ENCODE data around the gene MAMDC4.
"Not testable (repeated sequence)": the region's sequence is repeated elsewhere in the genome, so short reads cannot be mapped to it uniquely, and the experiment has no call there.

Gene MAMDC4

GRCh38 chr9:136825295-136826187 lies 26.6 kb upstream of the MAMDC4 start:
- no peak for DNase-seq

GRCh38 chr9:136826188-136826541 lies 26.0 kb upstream of the MAMDC4 start:
- DNase-seq, result no peak

GRCh38 chr9:136826703-136827582 lies 25.2 kb upstream of the MAMDC4 start:
- no peak for DNase-seq

- no peak for DNase-seq
Observed at GRCh38 chr9:136827794-136828473, 24.2 kb upstream of the MAMDC4 start.

- no peak for DNase-seq
Observed at GRCh38 chr9:136828474-136829140, 23.5 kb upstream of the MAMDC4 start.

- DNase-seq, result no peak
Observed at GRCh38 chr9:136829412-136829811, 22.7 kb upstream of the MAMDC4 start.

GRCh38 chr9:136829981-136830885 lies 21.9 kb upstream of the MAMDC4 start:
- no peak for DNase-seq

GRCh38 chr9:136831002-136831719 lies 21.0 kb upstream of the MAMDC4 start:
- no peak for DNase-seq

GRCh38 chr9:136831720-136832104 lies 20.4 kb upstream of the MAMDC4 start:
- DNase-seq, result no peak

GRCh38 chr9:136832581-136832980 lies 19.6 kb upstream of the MAMDC4 start:
- DNase-seq, result no peak

- DNase-seq, result not testable (repeated sequence)
Observed at GRCh38 chr9:136833381-136834048, 18.6 kb upstream of the MAMDC4 start.

- no peak for DNase-seq
Observed at GRCh38 chr9:136835162-136835931, 16.8 kb upstream of the MAMDC4 start.

GRCh38 chr9:136835932-136836904 lies 15.9 kb upstream of the MAMDC4 start:
- DNase-seq, result no peak

- DNase-seq, result no peak
Observed at GRCh38 chr9:136837146-136837855, 14.8 kb upstream of the MAMDC4 start.

GRCh38 chr9:136837856-136838277 lies 14.3 kb upstream of the MAMDC4 start:
- not testable (repeated sequence) for DNase-seq

- DNase-seq, result no peak
Observed at GRCh38 chr9:136838314-136839228, 13.6 kb upstream of the MAMDC4 start.

Measured in stimulated activated CD4-positive, alpha-beta T cell treated with anti-CD3 and anti-CD28 coated beads, Interleukin-2, amount 100 ng/mL, for 48 hours (primary cell).